ENCODE measurements around the gene BPIFB2.

- TF ChIP-seq, protein P1, sequence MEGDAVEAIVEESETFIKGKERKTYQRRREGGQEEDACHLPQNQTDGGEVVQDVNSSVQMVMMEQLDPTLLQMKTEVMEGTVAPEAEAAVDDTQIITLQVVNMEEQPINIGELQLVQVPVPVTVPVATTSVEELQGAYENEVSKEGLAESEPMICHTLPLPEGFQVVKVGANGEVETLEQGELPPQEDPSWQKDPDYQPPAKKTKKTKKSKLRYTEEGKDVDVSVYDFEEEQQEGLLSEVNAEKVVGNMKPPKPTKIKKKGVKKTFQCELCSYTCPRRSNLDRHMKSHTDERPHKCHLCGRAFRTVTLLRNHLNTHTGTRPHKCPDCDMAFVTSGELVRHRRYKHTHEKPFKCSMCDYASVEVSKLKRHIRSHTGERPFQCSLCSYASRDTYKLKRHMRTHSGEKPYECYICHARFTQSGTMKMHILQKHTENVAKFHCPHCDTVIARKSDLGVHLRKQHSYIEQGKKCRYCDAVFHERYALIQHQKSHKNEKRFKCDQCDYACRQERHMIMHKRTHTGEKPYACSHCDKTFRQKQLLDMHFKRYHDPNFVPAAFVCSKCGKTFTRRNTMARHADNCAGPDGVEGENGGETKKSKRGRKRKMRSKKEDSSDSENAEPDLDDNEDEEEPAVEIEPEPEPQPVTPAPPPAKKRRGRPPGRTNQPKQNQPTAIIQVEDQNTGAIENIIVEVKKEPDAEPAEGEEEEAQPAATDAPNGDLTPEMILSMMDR (IDR thresholded peaks at IDR 0.05), result no peak
- TF ChIP-seq POLR2AphosphoS5 (IDR thresholded peaks at IDR 0.05; ENCODE audit: insufficient read depth in 1 of 2, low read depth in 1 of 2), result no peak
- no peak for TF ChIP-seq POLR2A (IDR thresholded peaks at IDR 0.05)
Measured at GRCh38 chr20:32984196-32984595, 23.3 kb upstream of the BPIFB2 start.
